Endothelial cell (in vitro differentiated cells): Measurements from ENCODE around the gene IPO9. TPM values are rescaled to one million over a fixed set of nuclear protein-coding genes. Genes with fewer than 3 reads are reported as not detected.

Experiments used
- DNase-seq: peaks from one replicate; pipeline ENCODE4 v3.0.0; 2021; ENCODE audit warnings: low spot score
- H3K27ac Mint-ChIP-seq: one replicate; pipeline ENCODE4 v1.8.0; 2021; ENCODE audit warnings: mixed read lengths, inconsistent platforms; ENCODE audit not compliant: unreplicated experiment
- H3K27me3 Mint-ChIP-seq: one replicate; pipeline ENCODE4 v1.8.0; 2021; ENCODE audit warnings: mild to moderate bottlenecking, moderate library complexity, mixed read lengths, inconsistent platforms; ENCODE audit not compliant: unreplicated experiment
- H3K36me3 Mint-ChIP-seq: one replicate; pipeline ENCODE4 v1.8.0; 2021; ENCODE audit warnings: mild to moderate bottlenecking, low read depth, mixed read lengths, inconsistent platforms; ENCODE audit not compliant: unreplicated experiment
- H3K4me1 Mint-ChIP-seq: one replicate; pipeline ENCODE4 v1.8.0; 2021; ENCODE audit warnings: mild to moderate bottlenecking, mixed read lengths, inconsistent platforms; ENCODE audit not compliant: unreplicated experiment
- H3K4me3 Mint-ChIP-seq: one replicate; pipeline ENCODE4 v1.8.0; 2021; ENCODE audit warnings: mild to moderate bottlenecking, mixed read lengths, inconsistent platforms; ENCODE audit not compliant: unreplicated experiment
- H3K9me3 Mint-ChIP-seq: one replicate; pipeline ENCODE4 v1.8.0; 2021; ENCODE audit warnings: mixed read lengths, inconsistent platforms; ENCODE audit not compliant: unreplicated experiment
- CTCF ChIP-seq: fragments of 200-600 bp; sonication (generic); IDR thresholded peaks from one replicate; pipeline ENCODE4 v1.5.0; 2021; ENCODE audit warnings: antibody characterized with exemption; ENCODE audit not compliant: unreplicated experiment
- total RNA-seq: library from RNA; stranded (reverse); fragmentation: NEBNext Ultra II Directional; extraction: Animal tissue kit (Norgen Biotek cat#: 25700); gene quantifications from one replicate; pipeline ENCODE4 v1.2.1, GENCODE V29; 2021; ENCODE audit not compliant: unreplicated experiment

IPO9 gene
- total RNA-seq, 1 donor from 2014 or later: 69.5 TPM

DNA sequence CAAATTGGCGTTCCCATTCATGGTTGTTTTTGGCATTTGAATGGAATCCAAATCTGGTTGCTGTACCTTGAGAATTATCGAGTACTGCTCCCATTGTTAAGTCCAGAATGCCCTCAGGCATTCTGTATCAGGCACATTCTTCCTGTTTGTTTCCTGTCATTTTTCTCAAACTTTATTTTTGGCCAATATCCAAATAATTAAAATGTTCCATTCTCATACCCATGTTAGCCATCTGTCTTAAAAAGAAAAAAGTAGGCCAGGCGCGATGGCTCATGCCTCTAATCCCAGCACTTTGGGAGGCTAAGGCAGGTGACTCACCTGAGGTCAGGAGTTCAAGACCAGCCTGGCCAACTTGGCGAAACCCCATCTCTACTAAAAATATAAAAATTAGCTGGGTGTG, 30.5 kb downstream of the IPO9 start:
- peak overlapping the region; percentile 45 for H3K27ac Mint-ChIP-seq
- no peak for TF ChIP-seq CTCF
- H3K9me3 Mint-ChIP-seq: no peaks in the 10 kb centered on the region
- DNase-seq: no peak
- no peaks in the 10 kb centered on the region for H3K4me1 Mint-ChIP-seq
- no peak overlapping the region for H3K4me3 Mint-ChIP-seq
- H3K36me3 Mint-ChIP-seq: peaks cover 28% of the 10 kb centered on the region
- H3K27me3 Mint-ChIP-seq: no peaks in the 10 kb centered on the region

DNA sequence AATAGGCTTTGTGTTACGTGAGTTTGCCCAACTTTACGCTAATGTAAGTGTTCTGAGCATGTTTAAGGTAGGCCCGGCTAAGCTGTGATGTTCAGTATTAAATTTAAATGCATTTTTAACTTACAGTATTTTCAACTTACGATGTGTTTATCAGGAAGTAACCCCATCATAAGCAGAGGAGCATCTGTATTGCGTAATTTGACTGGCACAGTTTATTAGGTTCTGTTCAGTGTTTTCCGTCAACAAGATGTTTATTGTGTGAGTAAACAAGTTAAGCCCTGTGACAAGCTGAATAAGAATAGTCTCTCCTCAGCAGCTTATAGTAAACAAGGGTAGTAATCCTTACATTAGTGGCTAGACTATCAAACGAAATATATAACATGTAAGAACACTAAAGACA, 32.5 kb downstream of the IPO9 start:
- H3K36me3 Mint-ChIP-seq: peaks cover 28% of the 10 kb centered on the region
- DNase-seq: no peak
- H3K27ac Mint-ChIP-seq: no peak overlapping the region
- H3K4me3 Mint-ChIP-seq: peak overlapping the region; percentile 6
- H3K27me3 Mint-ChIP-seq: no peaks in the 10 kb centered on the region
- H3K9me3 Mint-ChIP-seq: no peaks in the 10 kb centered on the region
- no peak for TF ChIP-seq CTCF
- no peaks in the 10 kb centered on the region for H3K4me1 Mint-ChIP-seq

DNA sequence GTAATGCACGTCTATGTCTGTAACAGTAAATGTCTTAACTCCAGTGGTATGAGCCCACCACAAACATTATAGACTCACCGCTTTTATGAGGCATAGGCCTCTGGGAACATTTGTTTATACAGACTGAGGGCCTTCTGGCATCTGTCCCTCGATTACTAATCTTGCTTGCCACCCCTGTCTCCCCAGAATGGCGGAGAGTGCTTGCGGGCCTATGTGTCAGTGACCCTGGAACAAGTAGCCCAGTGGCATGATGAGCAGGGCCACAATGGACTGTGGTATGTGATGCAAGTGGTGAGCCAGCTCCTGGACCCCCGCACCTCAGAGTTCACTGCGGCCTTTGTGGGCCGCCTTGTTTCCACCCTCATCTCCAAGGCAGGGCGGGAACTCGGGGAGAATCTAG, 41.4 kb downstream of the IPO9 start:
- peaks cover 38% of the 10 kb centered on the region for H3K36me3 Mint-ChIP-seq
- H3K9me3 Mint-ChIP-seq: no peaks in the 10 kb centered on the region
- H3K4me3 Mint-ChIP-seq: no peak overlapping the region
- no peaks in the 10 kb centered on the region for H3K27me3 Mint-ChIP-seq
- no peak for DNase-seq
- TF ChIP-seq CTCF: no peak
- H3K4me1 Mint-ChIP-seq: no peaks in the 10 kb centered on the region
- no peak overlapping the region for H3K27ac Mint-ChIP-seq

- Mint-ChIP-seq H3K27ac (no peak overlapping the region), H3K27me3 (no peaks in the 10 kb centered on the region), H3K4me3 (peak overlapping the region; percentile 31), H3K36me3 (peaks cover 28% of the 10 kb centered on the region), H3K4me1 (no peaks in the 10 kb centered on the region), H3K9me3 (no peaks in the 10 kb centered on the region)
- TF ChIP-seq CTCF: no peak
- DNase-seq: no peak
These were observed 45.7 kb downstream of the IPO9 start for GRCh38 chr1:201874672-201875071.

DNA sequence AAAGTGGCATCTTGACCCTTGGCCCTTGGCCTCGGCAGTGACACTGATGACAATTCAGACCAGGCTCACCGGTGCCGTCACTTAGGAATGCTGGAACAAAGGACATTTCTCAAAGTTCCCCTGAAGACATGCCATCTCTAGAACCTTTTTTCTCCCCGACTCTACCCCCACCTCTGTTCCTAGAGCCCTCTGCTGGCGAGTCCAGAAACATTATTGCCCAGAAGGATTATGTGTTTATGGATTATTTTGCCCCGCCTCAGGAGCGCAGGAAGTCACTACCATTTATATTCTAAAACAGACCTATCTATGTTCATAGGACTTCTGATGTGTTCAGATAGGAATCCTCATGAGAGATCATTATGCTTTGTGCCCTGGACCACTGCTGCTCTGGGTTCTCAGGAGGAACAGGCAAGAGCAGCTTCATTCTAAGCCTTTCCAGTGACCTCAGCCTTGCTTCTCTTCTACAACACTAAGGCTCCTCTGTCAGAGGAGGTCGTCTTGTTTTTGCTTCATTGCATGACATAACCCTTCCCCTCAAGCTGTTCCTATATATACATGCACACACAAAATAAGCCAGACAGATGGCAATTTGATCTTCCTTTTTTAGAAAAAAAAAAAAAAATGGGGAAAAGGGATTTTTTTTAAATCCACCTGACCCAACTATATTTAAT, 47.3 kb downstream of the IPO9 start:
- peaks cover 3% of the 10 kb centered on the region for H3K4me1 Mint-ChIP-seq
- H3K9me3 Mint-ChIP-seq: no peaks in the 10 kb centered on the region
- peaks cover 18% of the 10 kb centered on the region for H3K36me3 Mint-ChIP-seq
- TF ChIP-seq CTCF: no peak
- H3K27ac Mint-ChIP-seq: no peak overlapping the region
- H3K4me3 Mint-ChIP-seq: peak overlapping the region; percentile 9
- DNase-seq: no peak
- no peaks in the 10 kb centered on the region for H3K27me3 Mint-ChIP-seq
